Motor neuron (in vitro differentiated cells): Measurements from ENCODE around the gene PARD3B. TPM values are rescaled to one million over a fixed set of nuclear protein-coding genes. Genes with fewer than 3 reads are reported as not detected.

ENCODE experiments used
- ATAC-seq, 8 experiments: fragments of 200-7000 bp; cut with Tn5 transposase; replicated peaks in 6 of 8; 2 replicates each; pipeline ENCODE4 v1.8.0; 2021; ENCODE audit warnings: mild to moderate bottlenecking in 8 of 8, moderate library complexity in 8 of 8
- H3K27ac ChIP-seq, 2 donors: fragments of 250-450 bp; sonication (Bioruptor Pico); 2 replicates each; pipeline ENCODE4 v1.9.0; 2021; ENCODE audit warnings: antibody characterized with exemption in 2 of 2, mild to moderate bottlenecking in 2 of 2, moderate library complexity in 1 of 2
- H3K4me1 ChIP-seq, 2 donors: fragments of 250-450 bp; sonication (Bioruptor Pico); replicated peaks in 1 of 2; 2 replicates each; pipeline ENCODE4 v1.6.1; 2021; ENCODE audit warnings: antibody characterized with exemption in 2 of 2, mild to moderate bottlenecking in 2 of 2, moderate library complexity in 1 of 2
- H3K4me3 ChIP-seq, 5 donors: fragments of 250-450 bp; sonication (Bioruptor Pico); 2 replicates each; pipeline ENCODE4 v1.9.0; 2021; ENCODE audit warnings: antibody characterized with exemption in 5 of 5, mild to moderate bottlenecking in 5 of 5, moderate library complexity in 4 of 5
- WGBS, 10 experiments: fragments of 450-650 bp; shearing (Covaris generic); methylation state at CpG; one replicate each; pipeline ENCODE4 v1.0.0; 2022; 5-methylcytosine and 5-hydroxymethylcytosine counted together
- in situ Hi-C, 9 experiments: fragments of 400-800 bp; cut with MboI; loops; one replicate each; pipeline ENCODE4 v1.15.0; 2021; ENCODE audit warnings: low sequenced_read_pairs in 9 of 9, low pct_unique_long_range_greater_than_20kb in 2 of 9; ENCODE audit not compliant: unreplicated experiment in 9 of 9
- total RNA-seq, 8 experiments: library from RNA; unstranded; fragments of 300-600 nt; gene quantifications; 2 replicates each; pipeline versions ENCODE4 v1.2.3 to v1.2.4, GENCODE V29; 2022

Gene PARD3B
- total RNA-seq, 8 experiments from 2014 or later = 3.1 to 24.3 (median 10.4) TPM

DNA sequence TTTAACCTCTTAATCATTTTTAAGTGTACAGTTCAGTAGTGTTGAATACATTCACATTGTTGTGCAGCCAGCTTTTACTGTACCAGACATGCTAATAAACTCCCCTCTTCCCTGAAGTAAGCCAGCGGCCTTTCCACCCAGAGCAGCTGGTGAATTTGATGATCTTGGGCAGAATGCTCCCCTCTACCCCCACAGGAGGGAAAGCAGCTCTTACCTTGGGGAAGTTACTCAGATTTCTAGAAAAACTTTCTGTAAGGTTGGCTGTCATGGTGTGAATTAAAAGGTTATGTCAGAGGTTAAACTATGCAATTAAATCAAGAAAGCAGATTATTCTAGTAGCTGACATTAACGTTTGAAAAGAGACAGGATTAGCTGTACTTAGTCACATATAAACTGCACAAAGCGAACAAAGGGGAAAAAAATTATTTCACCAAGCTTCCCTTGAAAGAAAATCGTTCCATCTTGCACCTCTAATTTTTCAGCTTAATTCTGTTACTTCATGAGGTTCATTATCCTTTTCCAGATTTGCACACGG lies 738.5 kb downstream of the PARD3B start:
- peak in 2 of 8 experiments; percentile 27 to 31 for ATAC-seq

DNA sequence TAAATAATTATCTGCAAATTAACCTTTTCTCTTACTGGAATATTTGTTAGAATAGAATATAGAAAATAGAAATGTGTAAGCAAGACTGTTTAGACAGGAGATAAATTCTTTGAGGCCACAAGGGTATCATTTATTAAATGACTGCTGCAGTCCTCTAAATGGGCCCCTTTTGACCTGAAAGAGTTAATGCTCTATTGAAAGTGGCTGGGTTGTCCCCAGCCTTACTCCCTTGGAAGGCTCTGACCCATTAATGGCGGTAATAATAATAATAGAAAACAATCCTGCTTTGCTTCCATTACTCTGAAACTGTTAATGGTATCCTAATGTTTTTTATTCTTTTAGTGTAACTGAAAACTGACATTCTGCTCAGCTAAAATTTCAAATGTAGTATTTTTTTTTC lies 739.1 kb downstream of the PARD3B start:
- WGBS, 10 experiments = 0 to 100% (median 50%) methylated on average over 1 of the region's 1 CpG; no CpG with 5 or more reads in 3 of the 10 experiments
- ATAC-seq = peak in 3 of 8 experiments; percentile 39 to 58 (median 43)
- Histone ChIP-seq H3K4me1 (peaks cover 5 to 19% of the 10 kb centered on the region in 2 donors), H3K4me3 (no peak overlapping the region), H3K27ac (no peak overlapping the region)
- in situ Hi-C loops = no loop called here

More for the DNA sequence above, 738.5 kb downstream of the PARD3B start:
- Histone ChIP-seq H3K4me1 (peaks cover 5 to 19% of the 10 kb centered on the region in 2 donors), H3K4me3 (no peak overlapping the region), H3K27ac (no peak overlapping the region)
- WGBS, 10 experiments = 25 to 75% (median 53%) methylated on average over 2 to 5 of the region's 5 CpGs
- in situ Hi-C loops = no loop called here

DNA sequence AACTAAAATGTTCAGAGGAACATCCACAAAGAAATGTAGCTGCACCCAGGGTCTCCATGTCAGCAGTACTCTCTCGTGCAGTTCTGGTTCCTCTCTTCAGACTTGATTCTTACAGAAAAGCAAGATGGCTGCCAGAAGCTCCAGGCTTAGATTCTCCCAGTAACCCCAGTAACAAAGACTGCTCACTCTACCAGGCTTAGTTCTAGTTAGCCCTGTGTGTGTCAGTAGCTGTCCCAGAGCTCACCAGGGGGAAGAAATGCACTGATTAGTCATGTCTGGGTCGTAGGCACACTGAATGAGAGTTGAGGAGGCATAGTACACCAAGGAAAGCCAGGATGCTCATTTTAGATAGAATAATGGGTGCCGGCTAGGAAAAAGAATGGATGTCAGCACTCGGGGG lies 742.0 kb downstream of the PARD3B start:
- Histone ChIP-seq H3K4me1 (peaks cover 5 to 13% of the 10 kb centered on the region in 2 donors), H3K27ac (no peak overlapping the region), H3K4me3 (no peak overlapping the region)
- WGBS, 10 experiments = 30 to 100% (median 82%) methylated on average over 1 to 4 of the region's 4 CpGs; no CpG with 5 or more reads in 1 of the 10 experiments
- in situ Hi-C loops = no loop called here
- ATAC-seq = no peak

DNA sequence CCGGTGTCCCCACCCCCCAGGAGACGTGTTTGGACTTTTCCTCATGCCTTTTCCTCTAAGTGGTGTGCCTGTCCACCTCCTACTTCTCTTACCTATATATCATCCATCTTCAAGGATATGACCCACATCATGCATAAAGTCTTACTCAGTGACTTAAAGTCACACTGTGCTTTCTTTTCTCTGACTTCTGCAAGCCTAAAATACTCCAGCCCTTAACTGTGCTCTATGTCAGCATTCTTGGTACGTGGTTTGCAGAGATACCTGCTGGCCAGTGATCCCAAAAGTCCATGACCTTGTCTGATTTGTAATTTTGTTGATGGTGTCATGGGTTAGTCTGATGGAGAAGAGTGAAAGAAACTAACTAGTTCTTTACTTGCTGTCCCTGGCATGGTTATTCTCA lies 743.4 kb downstream of the PARD3B start:
- 57 to 96% (median 79%) methylated on average over 1 to 3 of the region's 3 CpGs; no CpG with 5 or more reads in 2 of the 10 experiments for WGBS, 10 experiments
- Histone ChIP-seq H3K4me3 (no peak overlapping the region), H3K27ac (no peak overlapping the region), H3K4me1 (peaks cover 4 to 10% of the 10 kb centered on the region in 2 donors)
- no peak for ATAC-seq
- in situ Hi-C loops = no loop called here

DNA sequence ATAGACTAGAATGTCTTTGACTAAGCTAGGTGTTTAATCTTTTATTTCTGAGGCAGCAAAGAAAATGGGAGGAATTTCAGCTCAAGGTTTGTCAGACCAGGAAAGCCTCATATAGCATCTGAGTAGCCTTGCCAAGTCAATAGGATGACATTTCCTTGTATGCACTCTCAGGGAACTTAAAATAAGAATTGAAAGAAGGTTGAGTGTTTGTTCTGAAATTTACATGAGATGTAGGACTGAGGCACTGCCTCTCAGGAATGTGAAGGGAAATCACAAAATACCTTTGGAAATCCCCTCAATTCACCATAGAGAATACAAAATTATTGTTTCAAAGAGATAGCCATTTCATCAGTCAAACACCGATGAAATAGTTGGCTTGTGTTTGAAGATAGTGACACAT lies 745.0 kb downstream of the PARD3B start:
- in situ Hi-C loops = no loop called here
- Histone ChIP-seq H3K27ac (no peak overlapping the region), H3K4me3 (no peak overlapping the region), H3K4me1 (no peaks in the 10 kb centered on the region)
- 90 to 100% (median 100%) methylated on average over 1 of the region's 1 CpG; no CpG with 5 or more reads in 3 of the 10 experiments for WGBS, 10 experiments
- ATAC-seq = no peak

DNA sequence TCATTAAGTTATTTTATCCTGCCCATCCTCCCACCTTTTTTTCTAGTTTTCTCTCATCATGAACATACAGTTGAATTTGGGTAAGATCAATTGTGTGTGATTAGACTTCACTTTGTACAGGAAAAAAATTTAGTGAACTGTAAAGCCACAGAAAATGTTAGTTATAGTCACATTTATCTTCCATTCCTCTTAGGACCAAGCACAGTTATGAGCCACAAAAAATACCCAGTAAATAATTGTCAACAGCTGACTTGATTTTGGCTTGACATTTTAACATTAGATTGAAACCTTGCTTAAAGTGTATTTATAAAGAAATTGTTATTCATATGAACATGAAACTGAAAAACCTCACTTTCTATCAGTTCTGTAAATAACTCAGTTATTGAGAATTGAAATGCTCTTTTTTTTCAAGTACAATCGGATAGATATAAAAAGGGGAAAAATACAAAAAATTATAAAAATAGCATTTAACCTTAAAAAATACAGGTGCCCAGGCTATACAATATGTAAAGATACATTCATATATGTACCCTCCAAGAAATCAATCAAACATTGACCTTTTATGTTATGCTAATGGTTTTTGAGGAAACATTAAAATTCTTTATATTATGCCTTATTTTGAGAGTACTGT lies 747.5 kb downstream of the PARD3B start:
- in situ Hi-C loops = no loop called here
- no peak overlapping the region for H3K4me3 ChIP-seq
- ATAC-seq = no peak
- no peak overlapping the region for H3K27ac ChIP-seq
- WGBS, 10 experiments = 88 to 100% (median 100%) methylated on average over 1 of the region's 1 CpG; no CpG with 5 or more reads in 2 of the 10 experiments
- peaks cover 0 to 4% of the 10 kb centered on the region in 2 donors for H3K4me1 ChIP-seq

DNA sequence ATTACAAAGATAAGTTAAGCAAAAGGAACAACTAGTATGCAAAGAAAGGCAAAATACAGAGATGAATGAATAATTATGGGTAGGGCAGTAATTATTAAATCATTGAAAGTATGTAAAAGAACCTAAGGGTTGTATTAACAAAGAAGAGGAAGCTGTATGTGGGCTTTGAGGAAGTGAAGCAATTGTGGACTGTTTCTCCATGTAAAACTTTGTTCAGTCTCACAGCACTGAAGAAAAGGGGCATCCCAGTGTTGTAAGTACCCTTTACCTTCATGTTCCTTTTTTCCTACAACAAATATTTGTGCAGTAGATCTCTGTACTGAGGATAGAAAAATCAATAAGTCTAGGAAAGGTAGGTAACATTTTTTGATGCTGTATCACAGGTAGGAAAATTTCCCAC lies 748.3 kb downstream of the PARD3B start:
- H3K27ac ChIP-seq = no peak overlapping the region
- ATAC-seq = no peak
- H3K4me3 ChIP-seq = no peak overlapping the region
- in situ Hi-C loops = no loop called here
- peaks cover 0 to 6% of the 10 kb centered on the region in 2 donors for H3K4me1 ChIP-seq

DNA sequence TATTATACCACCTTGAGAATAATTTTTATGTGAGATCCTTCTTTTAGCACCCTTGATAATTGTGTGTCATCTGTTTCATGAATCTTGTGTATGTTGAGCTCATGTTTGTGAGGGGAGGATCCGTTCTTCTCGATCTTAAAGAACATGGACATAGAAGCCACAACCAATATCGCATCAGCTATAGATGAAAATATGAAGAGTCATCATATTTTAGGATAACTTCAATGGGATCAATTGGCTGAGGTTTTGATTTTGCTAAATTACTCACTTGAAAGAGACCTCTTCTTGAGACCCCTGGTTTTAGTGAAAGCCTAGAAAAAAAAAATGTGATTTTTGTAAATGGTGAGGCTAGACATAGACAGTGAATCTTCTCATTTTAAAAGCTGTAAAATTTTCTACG lies 751.7 kb downstream of the PARD3B start:
- ATAC-seq = no peak
- in situ Hi-C loops = no loop called here
- WGBS, 10 experiments = 95 to 100% (median 100%) methylated on average over 1 to 4 of the region's 4 CpGs; no CpG with 5 or more reads in 2 of the 10 experiments
- Histone ChIP-seq H3K27ac (no peak overlapping the region), H3K4me1 (peaks cover 8 to 17% of the 10 kb centered on the region in 2 donors), H3K4me3 (no peak overlapping the region)

DNA sequence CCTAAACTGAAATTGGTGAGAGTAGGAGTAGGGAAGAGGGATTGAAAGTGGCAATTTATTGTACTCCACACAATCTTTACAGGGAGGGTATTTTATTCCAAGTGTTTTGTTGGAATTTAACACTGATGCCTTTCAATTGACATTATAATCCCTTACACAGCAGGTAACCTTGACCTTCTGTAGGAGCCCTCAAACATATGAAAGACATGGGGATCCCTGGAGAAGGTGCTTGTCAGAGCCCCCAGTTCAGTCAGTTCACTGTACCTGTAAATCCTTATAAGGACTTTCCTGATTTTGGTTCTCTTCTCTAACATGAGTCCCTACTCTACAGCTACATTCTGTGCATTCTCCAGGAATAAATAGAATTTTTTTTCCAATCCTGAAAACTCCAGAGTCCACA lies 752.1 kb downstream of the PARD3B start:
- Histone ChIP-seq H3K4me1 (peaks cover 8 to 17% of the 10 kb centered on the region in 2 donors), H3K4me3 (no peak overlapping the region), H3K27ac (no peak overlapping the region)
- no peak for ATAC-seq
- in situ Hi-C loops = no loop called here

DNA sequence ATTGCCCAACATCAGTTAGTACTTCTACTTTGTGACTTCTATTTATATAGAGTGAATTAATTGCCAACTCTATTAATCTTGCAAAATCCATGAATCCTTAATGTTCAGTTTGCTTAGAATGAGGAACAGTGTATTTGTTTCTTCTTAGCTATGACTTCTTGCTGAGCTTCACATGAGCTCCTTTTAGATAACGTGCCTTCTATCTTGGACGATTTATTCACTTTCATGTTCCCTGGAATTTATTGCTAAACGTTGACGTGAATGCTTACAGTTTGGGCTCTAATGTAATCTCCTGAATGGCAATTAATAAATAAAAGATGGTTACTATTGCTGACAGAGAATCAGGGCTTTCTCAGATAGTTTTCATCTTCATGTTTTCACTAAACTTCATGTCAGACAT lies 752.6 kb downstream of the PARD3B start:
- Histone ChIP-seq H3K4me1 (peaks cover 8 to 17% of the 10 kb centered on the region in 2 donors), H3K4me3 (no peak overlapping the region), H3K27ac (no peak overlapping the region)
- in situ Hi-C loops = no loop called here
- WGBS, 10 experiments = 39 to 85% (median 59%) methylated on average over 1 to 4 of the region's 4 CpGs
- peak in 2 of 8 experiments; percentile 8 to 32 for ATAC-seq

DNA sequence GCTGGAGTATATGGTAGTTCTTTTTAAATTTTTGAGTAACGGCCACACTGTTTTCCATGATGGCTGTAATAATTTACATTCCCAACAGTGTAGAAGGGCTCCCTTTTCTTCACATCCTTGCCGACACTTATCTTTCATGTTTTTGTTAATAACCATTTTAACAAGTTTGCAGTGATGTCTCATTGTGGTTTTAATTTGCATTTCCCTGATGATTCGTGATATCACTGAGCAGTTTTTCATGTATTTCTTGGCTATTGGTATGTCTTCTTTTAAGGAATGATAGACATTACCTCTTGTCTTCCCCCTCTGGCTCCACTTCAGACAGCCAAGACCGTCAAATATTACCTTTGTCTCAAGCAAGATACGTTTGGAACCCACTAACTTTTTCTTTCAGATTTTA lies 765.9 kb downstream of the PARD3B start:
- in situ Hi-C loops = no loop called here
- Histone ChIP-seq H3K4me1 (peaks cover 0 to 15% of the 10 kb centered on the region in 2 donors), H3K4me3 (no peak overlapping the region), H3K27ac (no peak overlapping the region)
- peak in 2 of 8 experiments; percentile 57 to 64 for ATAC-seq
- WGBS, 10 experiments = 35 to 100% (median 49%) methylated on average over 1 to 5 of the region's 5 CpGs; no CpG with 5 or more reads in 1 of the 10 experiments

DNA sequence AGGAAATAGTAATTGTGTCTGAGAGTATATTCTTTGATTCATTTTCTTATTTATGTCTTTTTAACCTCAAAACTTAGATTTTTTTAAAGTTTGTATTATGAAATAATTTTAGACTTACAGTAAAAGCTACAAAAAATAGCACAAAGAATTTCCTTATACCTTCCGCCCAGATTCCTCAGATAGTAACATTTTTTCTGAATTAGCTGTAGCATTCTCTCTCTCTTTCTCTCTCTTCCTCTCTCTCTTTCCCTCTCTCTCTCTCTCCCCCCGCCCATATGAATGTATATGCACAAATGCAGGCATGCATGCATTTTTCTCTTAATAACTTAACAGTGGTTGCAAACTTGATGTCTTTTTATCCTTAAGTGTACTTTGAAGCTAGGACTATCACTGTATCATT lies 776.0 kb downstream of the PARD3B start:
- in situ Hi-C loops = no loop called here
- WGBS, 10 experiments = 6 to 100% (median 72%) methylated on average over 1 to 2 of the region's 2 CpGs
- Histone ChIP-seq H3K4me1 (no peaks in the 10 kb centered on the region), H3K4me3 (no peak overlapping the region), H3K27ac (no peak overlapping the region)
- ATAC-seq = peak in 2 of 8 experiments; percentile 36 to 47

DNA sequence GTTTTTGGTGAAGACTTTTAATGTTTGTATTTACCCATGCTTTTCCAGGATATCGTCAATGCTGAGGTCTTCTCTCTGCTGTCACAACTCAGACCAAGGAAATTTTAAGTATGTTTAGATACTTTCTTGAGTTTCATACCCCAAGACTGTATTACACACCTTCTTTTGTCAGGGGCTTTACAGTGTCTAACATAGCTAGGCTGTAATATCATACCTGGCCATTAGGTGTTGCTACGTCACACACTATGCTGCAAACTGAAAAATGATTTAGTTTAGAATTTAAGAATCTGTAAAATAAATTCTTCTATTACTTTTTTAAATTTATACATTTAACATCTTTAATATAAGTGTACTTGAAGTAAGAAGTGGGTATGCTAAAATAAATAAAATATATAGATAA lies 778.7 kb downstream of the PARD3B start:
- in situ Hi-C loops = no loop called here
- no peak for ATAC-seq
- 88 to 100% (median 94%) methylated on average over 1 to 2 of the region's 2 CpGs for WGBS, 10 experiments
- Histone ChIP-seq H3K4me3 (no peak overlapping the region), H3K4me1 (no peaks in the 10 kb centered on the region), H3K27ac (no peak overlapping the region)

DNA sequence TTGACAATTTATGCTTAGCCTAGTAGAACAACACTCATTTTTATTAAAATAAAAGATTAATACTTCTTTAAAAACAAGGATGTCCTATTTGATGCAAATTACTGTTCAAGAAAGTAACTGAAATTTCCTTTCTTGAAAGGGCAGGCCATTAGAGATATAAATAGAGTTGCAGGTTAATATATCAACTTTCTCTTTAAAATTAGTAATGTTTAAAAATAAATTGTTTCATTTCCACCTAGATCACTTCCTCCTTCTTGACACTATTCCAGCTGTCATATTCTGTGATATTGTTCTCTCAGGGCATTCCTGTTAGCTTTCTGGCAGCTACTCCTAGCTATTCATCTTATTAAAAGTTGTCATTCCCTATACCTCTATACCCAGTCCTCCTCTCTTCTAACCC lies 779.1 kb downstream of the PARD3B start:
- no peak overlapping the region for H3K4me3 ChIP-seq
- in situ Hi-C loops = no loop called here
- H3K27ac ChIP-seq = no peak overlapping the region
- no peaks in the 10 kb centered on the region for H3K4me1 ChIP-seq
- ATAC-seq = no peak
